ENCODE results near the gene COMMD9.

DNA sequence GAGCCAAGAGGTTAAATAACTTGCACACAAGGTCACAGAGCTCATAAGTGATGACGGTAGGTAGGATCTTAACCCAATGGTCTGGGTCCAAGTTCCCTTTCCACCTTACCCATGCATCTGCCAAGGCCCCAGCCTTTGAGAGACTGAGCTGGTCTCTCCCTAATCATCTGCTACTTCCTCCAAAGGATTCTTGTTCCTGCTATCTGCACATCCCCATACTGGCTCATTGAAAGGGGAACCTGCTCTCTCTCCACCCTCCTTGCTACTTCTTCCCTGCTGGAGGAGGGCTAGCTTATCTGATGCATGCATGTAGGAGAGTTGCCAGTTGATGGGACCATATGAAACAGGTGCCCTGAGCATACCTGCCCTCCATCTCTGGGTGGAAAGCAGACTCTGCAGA is 47.7 kb downstream of the COMMD9 start:
- TF ChIP-seq POLR2A (IDR thresholded peaks at IDR 0.05), result no peak
- TF ChIP-seq, protein P1, sequence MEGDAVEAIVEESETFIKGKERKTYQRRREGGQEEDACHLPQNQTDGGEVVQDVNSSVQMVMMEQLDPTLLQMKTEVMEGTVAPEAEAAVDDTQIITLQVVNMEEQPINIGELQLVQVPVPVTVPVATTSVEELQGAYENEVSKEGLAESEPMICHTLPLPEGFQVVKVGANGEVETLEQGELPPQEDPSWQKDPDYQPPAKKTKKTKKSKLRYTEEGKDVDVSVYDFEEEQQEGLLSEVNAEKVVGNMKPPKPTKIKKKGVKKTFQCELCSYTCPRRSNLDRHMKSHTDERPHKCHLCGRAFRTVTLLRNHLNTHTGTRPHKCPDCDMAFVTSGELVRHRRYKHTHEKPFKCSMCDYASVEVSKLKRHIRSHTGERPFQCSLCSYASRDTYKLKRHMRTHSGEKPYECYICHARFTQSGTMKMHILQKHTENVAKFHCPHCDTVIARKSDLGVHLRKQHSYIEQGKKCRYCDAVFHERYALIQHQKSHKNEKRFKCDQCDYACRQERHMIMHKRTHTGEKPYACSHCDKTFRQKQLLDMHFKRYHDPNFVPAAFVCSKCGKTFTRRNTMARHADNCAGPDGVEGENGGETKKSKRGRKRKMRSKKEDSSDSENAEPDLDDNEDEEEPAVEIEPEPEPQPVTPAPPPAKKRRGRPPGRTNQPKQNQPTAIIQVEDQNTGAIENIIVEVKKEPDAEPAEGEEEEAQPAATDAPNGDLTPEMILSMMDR (IDR thresholded peaks at IDR 0.05), result no peak

Data from testis (tissue), 2 donors.